Measurements from ENCODE around the gene PKD2L1. TPM values are rescaled to one million over a fixed set of nuclear protein-coding genes. Genes with fewer than 3 reads are reported as not detected.

The PKD2L1 gene
- total and polyA plus RNA-seq, 2 donors (not counting 1 experiment from before 2014, with no cell fraction given): 0.37 TPM; not detected in 1

DNA sequence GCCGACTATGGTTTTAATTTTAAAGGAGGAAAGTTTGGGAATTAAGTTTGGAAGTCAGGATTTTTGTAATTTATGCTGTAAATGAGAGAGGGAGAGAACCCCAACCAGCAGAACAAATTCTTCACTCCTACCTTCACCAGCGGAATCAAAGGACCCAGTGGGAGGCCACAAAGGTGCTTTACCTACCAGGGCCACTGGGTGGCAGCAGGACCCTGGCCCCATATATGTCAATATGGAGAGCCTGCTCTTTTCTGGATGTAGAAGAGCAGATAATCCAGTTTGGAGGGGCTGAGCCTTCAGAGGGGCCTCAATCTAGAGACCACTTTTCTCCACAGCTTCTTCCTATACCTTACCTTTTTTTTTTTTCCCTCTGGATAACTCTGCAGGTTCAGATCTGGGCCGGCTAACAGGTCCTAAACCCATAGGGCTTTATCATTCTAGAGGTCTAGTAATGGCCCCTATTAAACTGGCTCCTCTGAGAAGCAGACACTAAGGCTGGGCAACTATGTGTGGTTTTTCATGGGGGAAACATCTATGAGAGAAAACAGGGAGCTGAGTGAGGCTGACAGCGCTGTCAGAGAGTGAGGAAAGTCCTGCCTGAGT lies 8.5 kb upstream of the PKD2L1 start:
- Mint-ChIP-seq H3K4me3 (peak overlapping the region; percentile 72), H3K4me1 (peaks cover 26% of the 10 kb centered on the region), H3K9me3 (ENCODE audit: insufficient read depth) (no peaks in the 10 kb centered on the region), H3K27me3 (peaks cover 11% of the 10 kb centered on the region), H3K27ac (peak overlapping the region; percentile 67)
- peaks cover 0 to 6% (median 0%) of the 10 kb centered on the region in 4 experiments for H3K27me3 ChIP-seq (replicated peaks in 1 of 4; ENCODE audit: control extremely low read depth in 1 of 4, control insufficient read depth in 3 of 4, insufficient read depth in 4 of 4, low read length in 3 of 4)
- WGBS (ENCODE audit: insufficient coverage): 92% methylated on average over 1 of the region's 4 CpGs
- DNase-seq (peak; percentile 83), ATAC-seq (ENCODE audit: low read depth) (peak; percentile 78)
- H3K9me3 ChIP-seq (ENCODE audit: control extremely low read depth in 1 of 3, control insufficient read depth in 2 of 3, insufficient read depth in 1 of 3, low read length in 2 of 3): no peaks in the 10 kb centered on the region
- POLR2A ChIA-PET: interaction anchor here (0.7 kb wide), 1 partner anchor 9 kb away, joined by 3 read pairs; no protein-coding TSS in a partner anchor
- no peaks in the 10 kb centered on the region for H3K36me3 ChIP-seq (replicated peaks in 1 of 2; ENCODE audit: control extremely low read depth in 1 of 2, control insufficient read depth in 1 of 2, extremely low read depth in 1 of 2, insufficient read depth in 2 of 2, low read length in 1 of 2)
- H3K79me2 ChIP-seq (ENCODE audit: control insufficient read depth, insufficient read depth, low read length): no peaks in the 10 kb centered on the region
- CTCF ChIA-PET: interaction anchor here (0.6 to 12.4 kb wide), 23 partner anchors 8 to 804 kb away, joined by 3 to 218 read pairs (median 4); partner anchors contain the start of genes PKD2L1, SCD and SEC31B
- no peaks in the 10 kb centered on the region for H4K20me1 ChIP-seq (ENCODE audit: control insufficient read depth, insufficient read depth, low read length, poor library complexity, severe bottlenecking)
- H3K4me2 ChIP-seq (replicated peaks; ENCODE audit: low read depth, low read length, poor library complexity, severe bottlenecking): peak overlapping the region; percentile 65
- peak overlapping the region; percentile 59 for H2AFZ ChIP-seq (ENCODE audit: insufficient read depth, low read depth, low read length, poor library complexity, severe bottlenecking)
- intact Hi-C loops (cut with micrococcal nuclease): loop anchor here (1.0 to 5.0 kb wide), 4 partner anchors 11 to 180 kb away; no protein-coding TSS in a partner anchor
- H3K9ac ChIP-seq (ENCODE audit: low read length): peak overlapping the region; percentile 27
- TF ChIP-seq, protein P1, sequence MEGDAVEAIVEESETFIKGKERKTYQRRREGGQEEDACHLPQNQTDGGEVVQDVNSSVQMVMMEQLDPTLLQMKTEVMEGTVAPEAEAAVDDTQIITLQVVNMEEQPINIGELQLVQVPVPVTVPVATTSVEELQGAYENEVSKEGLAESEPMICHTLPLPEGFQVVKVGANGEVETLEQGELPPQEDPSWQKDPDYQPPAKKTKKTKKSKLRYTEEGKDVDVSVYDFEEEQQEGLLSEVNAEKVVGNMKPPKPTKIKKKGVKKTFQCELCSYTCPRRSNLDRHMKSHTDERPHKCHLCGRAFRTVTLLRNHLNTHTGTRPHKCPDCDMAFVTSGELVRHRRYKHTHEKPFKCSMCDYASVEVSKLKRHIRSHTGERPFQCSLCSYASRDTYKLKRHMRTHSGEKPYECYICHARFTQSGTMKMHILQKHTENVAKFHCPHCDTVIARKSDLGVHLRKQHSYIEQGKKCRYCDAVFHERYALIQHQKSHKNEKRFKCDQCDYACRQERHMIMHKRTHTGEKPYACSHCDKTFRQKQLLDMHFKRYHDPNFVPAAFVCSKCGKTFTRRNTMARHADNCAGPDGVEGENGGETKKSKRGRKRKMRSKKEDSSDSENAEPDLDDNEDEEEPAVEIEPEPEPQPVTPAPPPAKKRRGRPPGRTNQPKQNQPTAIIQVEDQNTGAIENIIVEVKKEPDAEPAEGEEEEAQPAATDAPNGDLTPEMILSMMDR (IDR thresholded peaks at IDR 0.05): peak; percentile 96
- TF ChIP-seq EZH2 (IDR thresholded peaks at IDR 0.05; ENCODE audit: borderline replicate concordance, insufficient read depth, low read depth, low read length, poor library complexity, severe bottlenecking): no peak
- peak overlapping the region; percentile 38 to 49 for H3K27ac ChIP-seq (ENCODE audit: low read length in 2 of 2)
- peaks cover 20 to 24% of the 10 kb centered on the region in 2 donors for H3K4me1 ChIP-seq (ENCODE audit: control insufficient read depth in 2 of 2, insufficient read depth in 2 of 2, low read length in 2 of 2)
- H3K4me3 ChIP-seq (ENCODE audit: control extremely low read depth in 1 of 5, extremely low read depth in 1 of 5, insufficient read depth in 1 of 5, low read depth in 2 of 5, low read length in 4 of 5): peak overlapping the region in 1 of 5 experiments; percentile 19

GRCh38 chr10:100334762-100335161 lies 4.7 kb upstream of the PKD2L1 start:
- no peaks in the 10 kb centered on the region for H3K36me3 ChIP-seq (replicated peaks in 1 of 2; ENCODE audit: control extremely low read depth in 1 of 2, control insufficient read depth in 1 of 2, extremely low read depth in 1 of 2, insufficient read depth in 2 of 2, low read length in 1 of 2)
- H3K4me2 ChIP-seq (replicated peaks; ENCODE audit: low read depth, low read length, poor library complexity, severe bottlenecking): no peak overlapping the region
- no peaks in the 10 kb centered on the region for H3K79me2 ChIP-seq (ENCODE audit: control insufficient read depth, insufficient read depth, low read length)
- peaks cover 15% of the 10 kb centered on the region for H3K4me1 Mint-ChIP-seq
- no peak overlapping the region for H3K4me3 Mint-ChIP-seq
- WGBS (ENCODE audit: insufficient coverage): 90% methylated on average over 9 of the region's 9 CpGs
- peaks cover 0 to 8% (median 0%) of the 10 kb centered on the region in 4 experiments for H3K27me3 ChIP-seq (replicated peaks in 1 of 4; ENCODE audit: control extremely low read depth in 1 of 4, control insufficient read depth in 3 of 4, insufficient read depth in 4 of 4, low read length in 3 of 4)
- H2AFZ ChIP-seq (ENCODE audit: insufficient read depth, low read depth, low read length, poor library complexity, severe bottlenecking): no peak overlapping the region
- TF ChIP-seq, protein P1 (IDR thresholded peaks at IDR 0.05): no peak
- no peak for TF ChIP-seq EZH2 (IDR thresholded peaks at IDR 0.05; ENCODE audit: borderline replicate concordance, insufficient read depth, low read depth, low read length, poor library complexity, severe bottlenecking)
- no peak for ATAC-seq (ENCODE audit: low read depth)
- intact Hi-C loops (cut with micrococcal nuclease): loop anchor here (5.0 kb wide), 1 partner anchor 38 kb away; no protein-coding TSS in a partner anchor
- ChIA-PET POLR2A (no interaction called here), CTCF (interaction anchor here (1.2 to 1.3 kb wide), 3 partner anchors 16 to 184 kb away, joined by 3 to 5 read pairs (median 4); no protein-coding TSS in a partner anchor)
- no peaks in the 10 kb centered on the region for H3K9me3 Mint-ChIP-seq (ENCODE audit: insufficient read depth)
- no peak overlapping the region for H3K27ac ChIP-seq (ENCODE audit: low read length in 2 of 2)
- H3K27ac Mint-ChIP-seq: no peak overlapping the region
- no peak overlapping the region for H3K4me3 ChIP-seq (ENCODE audit: control extremely low read depth in 1 of 5, extremely low read depth in 1 of 5, insufficient read depth in 1 of 5, low read depth in 2 of 5, low read length in 4 of 5)
- H4K20me1 ChIP-seq (ENCODE audit: control insufficient read depth, insufficient read depth, low read length, poor library complexity, severe bottlenecking): no peaks in the 10 kb centered on the region
- H3K9me3 ChIP-seq (ENCODE audit: control extremely low read depth in 1 of 3, control insufficient read depth in 2 of 3, insufficient read depth in 1 of 3, low read length in 2 of 3): no peaks in the 10 kb centered on the region
- H3K9ac ChIP-seq (ENCODE audit: low read length): no peak overlapping the region
- DNase-seq: no peak
- peaks cover 34% of the 10 kb centered on the region for H3K27me3 Mint-ChIP-seq
- H3K4me1 ChIP-seq (ENCODE audit: control insufficient read depth in 2 of 2, insufficient read depth in 2 of 2, low read length in 2 of 2): peaks cover 15 to 17% of the 10 kb centered on the region in 2 donors

Measured in B cell (primary cell).